HG02571 (cell line): ENCODE measurements around the gene GPC3.

Source experiments
- ATAC-seq: cut with Tn5 transposase; IDR thresholded peaks from one replicate; pipeline ENCODE4 v1.9.1; 2021; ENCODE audit warnings: mild to moderate bottlenecking, moderate library complexity; ENCODE audit not compliant: unreplicated experiment

GPC3 gene

GRCh38 chrX:133971586-133971985, 13.8 kb downstream of the GPC3 start:
- no peak for ATAC-seq

DNA sequence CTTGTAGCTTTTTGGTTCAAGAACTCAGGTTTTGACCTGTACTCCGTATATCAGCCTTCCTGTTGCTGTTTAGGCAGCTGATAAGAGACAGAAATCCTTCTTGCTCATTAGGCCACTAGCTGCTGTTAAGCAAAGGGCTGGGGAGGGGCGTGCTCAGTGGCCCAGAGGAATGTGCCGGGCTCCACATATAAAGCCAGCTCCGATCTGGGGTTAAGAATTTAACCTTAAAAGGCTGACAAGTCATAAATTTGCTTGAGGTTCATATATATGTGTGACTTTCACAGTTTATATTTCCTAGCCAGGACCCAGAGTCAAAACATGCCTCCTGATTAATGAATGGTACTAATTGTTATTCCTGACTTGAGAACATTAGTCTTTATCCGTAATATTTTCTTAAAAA, 15.3 kb downstream of the GPC3 start:
- ATAC-seq: no peak

DNA sequence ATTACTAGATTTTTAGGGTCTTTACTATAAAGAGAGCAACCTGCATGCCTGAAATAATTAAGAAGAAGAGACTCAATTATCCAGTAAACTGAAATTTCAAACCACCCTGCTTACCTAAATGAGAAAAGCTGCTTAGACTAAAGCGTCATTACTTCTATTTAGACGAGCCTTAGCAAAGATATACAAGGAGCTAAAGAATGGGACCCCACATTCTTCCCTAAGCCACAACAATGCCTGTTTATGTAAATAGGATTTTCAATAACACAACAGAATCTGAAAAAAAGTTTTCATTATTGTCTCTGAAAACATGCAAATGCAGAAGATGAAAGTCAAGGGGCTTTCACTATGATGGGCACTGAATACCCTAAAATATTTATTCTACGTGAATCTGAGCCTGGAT, 16.2 kb downstream of the GPC3 start:
- no peak for ATAC-seq

DNA sequence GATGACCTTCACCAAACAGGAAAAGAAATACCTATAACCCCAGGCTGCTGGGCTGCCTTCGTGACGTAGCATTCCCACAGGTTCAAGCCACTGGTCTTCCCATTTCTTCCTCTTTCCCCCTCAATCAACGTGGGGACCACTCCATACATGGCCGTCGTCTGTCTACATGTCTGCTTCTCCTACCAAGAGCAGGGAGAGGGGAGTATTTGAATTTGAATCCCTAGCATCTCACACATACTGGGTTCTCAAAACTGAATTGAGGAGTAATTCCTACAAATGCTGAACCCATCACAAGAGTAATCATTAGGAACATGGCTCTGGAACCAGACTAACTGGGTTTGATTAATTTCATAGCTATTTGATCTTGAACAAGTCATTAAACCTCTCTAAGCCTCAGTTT, 17.3 kb downstream of the GPC3 start:
- ATAC-seq: no peak

DNA sequence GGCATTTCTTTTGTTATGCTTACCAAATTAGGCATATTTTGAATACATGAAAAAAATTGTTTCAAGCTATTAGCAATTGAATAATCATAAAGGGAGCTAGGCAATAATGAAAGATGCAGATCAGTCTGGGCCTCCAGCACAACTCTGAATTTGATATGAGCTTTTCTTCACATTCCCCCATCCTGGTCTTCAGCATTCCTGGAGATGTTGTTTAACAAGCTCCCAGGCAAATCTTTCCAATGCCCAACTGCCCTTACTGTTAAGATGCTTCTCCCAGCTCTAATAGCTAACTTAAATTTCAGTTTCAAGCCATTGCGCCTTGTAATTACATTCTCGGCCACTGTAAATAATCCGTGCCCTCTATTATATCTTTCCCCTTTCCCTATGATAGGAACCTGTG, 19.2 kb downstream of the GPC3 start:
- no peak for ATAC-seq

GRCh38 chrX:133965321-133965720, 20.1 kb downstream of the GPC3 start:
- ATAC-seq: no peak

DNA sequence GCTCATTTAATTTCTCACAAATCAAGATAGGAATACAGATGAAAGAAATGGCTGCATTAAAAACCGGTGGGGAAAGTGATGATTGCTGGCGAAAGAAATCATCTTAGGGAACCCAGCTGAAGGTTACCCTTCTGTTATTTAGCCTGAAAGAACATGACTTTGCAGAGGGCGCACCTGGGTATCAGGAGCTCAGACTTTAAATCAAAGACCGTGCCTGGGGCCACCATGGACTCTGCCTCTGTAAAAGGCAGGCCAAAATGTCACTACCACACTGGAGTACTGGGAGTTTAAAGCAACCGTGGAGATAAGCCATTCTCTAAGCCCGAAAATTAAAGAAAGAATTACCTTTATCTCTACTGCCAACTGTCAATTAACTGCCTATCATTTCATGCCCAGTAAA, 24.3 kb downstream of the GPC3 start:
- ATAC-seq: no peak

DNA sequence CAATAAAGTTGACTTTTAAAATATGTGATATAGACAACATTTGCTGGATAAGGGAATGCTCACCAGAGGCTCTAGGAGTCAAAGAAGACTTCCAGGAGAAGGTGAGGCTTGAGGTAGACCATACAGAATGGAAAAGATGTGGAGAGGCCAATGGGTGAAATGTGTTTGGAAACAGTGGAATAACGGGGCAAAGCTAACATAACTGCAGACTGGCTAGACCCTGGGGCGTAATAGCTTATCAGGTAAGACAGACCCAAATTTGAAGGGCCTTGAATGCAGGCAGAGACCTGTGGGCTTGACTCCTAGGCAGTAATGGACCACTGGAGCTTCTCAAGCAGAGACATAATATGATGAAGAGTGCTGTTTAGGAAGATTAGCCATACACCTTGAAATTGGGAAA, 25.4 kb downstream of the GPC3 start:
- ATAC-seq: no peak

GRCh38 chrX:133958997-133959688, 26.3 kb downstream of the GPC3 start:
- ATAC-seq: no peak

- ATAC-seq: no peak
Observed at GRCh38 chrX:133956570-133957340, 28.6 kb downstream of the GPC3 start.

GRCh38 chrX:133953785-133954355, 31.5 kb downstream of the GPC3 start:
- no peak for ATAC-seq

GRCh38 chrX:133953078-133953477, 32.3 kb downstream of the GPC3 start:
- ATAC-seq: no peak

DNA sequence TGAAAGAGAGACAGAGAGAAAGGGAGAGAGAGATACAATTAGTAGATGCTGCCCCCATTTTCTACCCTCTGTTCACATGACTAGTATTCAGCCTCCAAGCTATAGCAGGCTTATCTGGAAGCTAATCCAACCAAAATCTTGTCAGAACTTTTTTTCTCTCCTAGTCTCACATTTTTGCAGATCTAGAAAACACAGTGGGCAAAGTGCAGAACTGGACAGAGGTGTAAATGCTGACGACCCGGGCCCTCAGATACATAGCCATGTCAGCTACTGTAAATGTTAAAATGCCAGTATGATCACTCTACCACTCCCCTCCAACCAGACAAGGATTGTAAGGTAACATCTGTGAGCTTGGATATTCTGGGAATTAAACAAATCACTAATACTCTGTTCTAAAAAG, 34.3 kb downstream of the GPC3 start:
- no peak for ATAC-seq

DNA sequence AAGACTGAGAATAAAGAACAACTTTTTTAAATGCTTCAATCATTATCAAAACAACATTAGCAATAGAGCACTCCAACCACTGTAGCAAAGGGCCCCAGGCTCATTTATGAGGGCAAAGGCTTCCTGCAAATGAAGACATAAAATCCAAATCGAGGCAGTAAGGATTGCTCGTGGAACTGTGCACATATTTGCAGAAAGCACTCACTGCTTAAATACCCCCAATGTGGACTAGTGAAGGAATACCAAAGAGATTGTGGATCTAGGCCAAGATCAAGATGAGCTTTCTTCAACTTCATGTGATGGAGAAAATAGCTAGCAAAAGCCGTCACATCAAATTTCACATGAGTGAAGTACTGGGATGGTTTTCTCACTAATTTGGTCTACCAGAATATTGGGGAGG, 35.2 kb downstream of the GPC3 start:
- no peak for ATAC-seq

DNA sequence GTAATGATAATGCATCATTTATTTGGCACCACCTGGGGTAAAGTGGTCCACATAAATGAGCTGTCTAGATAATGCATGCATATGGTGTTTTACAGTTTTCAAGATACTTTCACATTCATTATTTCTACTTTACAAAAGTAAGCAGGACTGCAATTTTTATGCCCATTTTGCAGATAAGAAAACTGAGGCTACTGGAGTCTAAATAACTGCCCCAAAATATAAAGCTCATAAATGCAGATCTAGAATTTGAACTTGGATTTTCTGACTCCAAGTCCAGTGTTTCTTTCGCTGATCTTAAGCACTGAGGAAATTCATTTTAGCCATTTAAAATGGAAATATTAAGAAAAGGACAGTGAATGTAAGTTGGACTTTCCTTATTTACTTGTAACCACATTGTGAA, 36.5 kb downstream of the GPC3 start:
- ATAC-seq: no peak

- ATAC-seq: no peak
Observed at GRCh38 chrX:133947996-133948395, 37.4 kb downstream of the GPC3 start.

GRCh38 chrX:133947022-133947421, 38.4 kb downstream of the GPC3 start:
- no peak for ATAC-seq

DNA sequence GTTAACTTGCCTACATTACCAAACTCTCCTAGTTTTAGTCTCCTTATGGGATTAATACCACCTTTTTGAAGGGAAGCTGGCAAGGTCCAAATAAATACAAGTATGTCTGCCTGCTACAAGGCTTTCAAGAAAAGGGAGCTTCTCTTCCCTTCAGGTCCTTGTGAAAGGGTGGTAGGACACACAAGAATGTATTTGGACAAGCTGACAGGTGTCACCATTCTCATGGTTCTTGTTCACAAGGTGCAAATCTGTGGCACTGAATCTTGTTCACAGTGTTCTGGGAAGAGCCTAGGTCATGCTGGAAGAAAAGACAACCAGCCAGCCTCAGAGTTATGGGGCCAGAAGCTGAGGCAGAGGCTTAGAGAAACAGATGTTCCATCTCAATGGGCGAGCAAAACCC, 41.9 kb downstream of the GPC3 start:
- ATAC-seq: no peak

DNA sequence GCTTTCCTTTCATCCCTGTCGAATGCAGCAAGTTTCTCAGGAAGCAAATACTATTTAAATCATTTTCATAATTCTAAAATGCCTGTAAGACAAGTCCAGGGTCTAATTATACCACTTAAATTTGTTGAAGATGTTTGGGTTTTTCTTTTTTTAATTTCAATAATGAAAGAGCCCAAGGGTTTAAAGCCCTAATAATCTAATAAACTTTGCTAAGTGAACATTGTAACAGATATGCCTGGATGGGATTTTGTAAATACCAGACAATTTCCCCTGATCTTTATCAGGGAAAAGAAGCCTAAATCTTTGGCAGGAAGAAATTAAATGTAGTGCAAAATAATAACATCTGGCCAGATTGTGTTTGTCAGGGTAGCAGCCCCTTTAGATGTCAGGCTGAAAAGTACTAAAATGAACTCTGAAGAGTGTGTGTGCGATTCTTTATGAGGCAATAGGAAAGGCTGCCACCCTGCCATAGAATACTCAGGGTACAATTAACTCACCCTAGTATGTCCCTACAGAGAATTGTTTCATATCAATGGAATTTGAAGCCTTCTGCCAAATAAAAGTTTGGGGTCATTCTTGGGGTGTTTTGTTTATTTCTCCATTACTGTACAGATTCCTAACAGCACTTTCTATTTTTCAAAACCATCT, 45.6 kb downstream of the GPC3 start:
- ATAC-seq: no peak

DNA sequence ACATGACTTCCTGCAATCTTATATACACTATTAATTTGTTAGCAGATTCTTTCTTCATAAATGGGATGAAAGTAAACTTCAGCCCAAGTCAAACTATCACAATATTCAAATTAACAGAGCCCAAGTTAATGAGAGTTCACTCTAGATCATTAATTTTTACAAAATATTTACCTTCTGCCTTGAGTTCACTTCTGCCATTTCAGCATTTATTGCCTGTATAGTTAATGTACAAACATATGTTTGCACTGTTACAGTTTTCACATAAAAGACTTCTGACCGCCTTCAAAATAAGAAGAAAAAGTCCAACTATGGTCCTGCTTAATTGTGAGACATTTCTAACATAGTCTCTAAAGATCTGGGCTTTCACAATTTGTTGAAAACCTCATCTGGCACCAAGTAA, 46.9 kb downstream of the GPC3 start:
- no peak for ATAC-seq

- no peak for ATAC-seq
Observed at GRCh38 chrX:133937022-133937421, 48.4 kb downstream of the GPC3 start.

GRCh38 chrX:133935076-133935475, 50.3 kb downstream of the GPC3 start:
- no peak for ATAC-seq
